Mesothelial cell of epicardium (in vitro differentiated cells): ENCODE results near the gene CTBP1. TPM values are rescaled to one million over a fixed set of nuclear protein-coding genes. Genes with fewer than 3 reads are reported as not detected.

Experiments used
- DNase-seq, 2 experiments: peaks; one replicate each; pipeline ENCODE4 v3.0.0; 2021; ENCODE audit warnings: low spot score in 2 of 2; ENCODE audit not compliant: unreplicated experiment in 2 of 2
- H3K27ac Mint-ChIP-seq: 2 replicates; pipeline ENCODE4 v1.8.0; 2021; ENCODE audit warnings: mixed read lengths
- H3K27me3 Mint-ChIP-seq: 2 replicates; pipeline ENCODE4 v1.8.0; 2021; ENCODE audit warnings: low read depth, mixed read lengths
- H3K36me3 Mint-ChIP-seq: 2 replicates; pipeline ENCODE4 v1.8.0; 2021; ENCODE audit warnings: mixed read lengths
- H3K4me1 Mint-ChIP-seq: 2 replicates; pipeline ENCODE4 v1.8.0; 2021; ENCODE audit warnings: mixed read lengths
- H3K4me3 Mint-ChIP-seq: 2 replicates; pipeline ENCODE4 v1.8.0; 2021; ENCODE audit warnings: mild to moderate bottlenecking, moderate library complexity, mixed read lengths
- H3K9me3 Mint-ChIP-seq: 2 replicates; pipeline ENCODE4 v1.8.0; 2021; ENCODE audit warnings: mixed read lengths
- total RNA-seq: library from RNA; stranded (reverse); gene quantifications from 3 replicates; pipeline ENCODE4 v1.2.1, GENCODE V29; 2021
- TF ChIP-seq, protein P1 (sequence below): fragments of 200-600 bp; sonication (generic); IDR thresholded peaks from one replicate; pipeline ENCODE4 v1.5.0; 2021; ENCODE audit warnings: antibody characterized with exemption; ENCODE audit not compliant: unreplicated experiment

Gene CTBP1
- total RNA-seq, 1 donor from 2014 or later = 194 TPM

DNA sequence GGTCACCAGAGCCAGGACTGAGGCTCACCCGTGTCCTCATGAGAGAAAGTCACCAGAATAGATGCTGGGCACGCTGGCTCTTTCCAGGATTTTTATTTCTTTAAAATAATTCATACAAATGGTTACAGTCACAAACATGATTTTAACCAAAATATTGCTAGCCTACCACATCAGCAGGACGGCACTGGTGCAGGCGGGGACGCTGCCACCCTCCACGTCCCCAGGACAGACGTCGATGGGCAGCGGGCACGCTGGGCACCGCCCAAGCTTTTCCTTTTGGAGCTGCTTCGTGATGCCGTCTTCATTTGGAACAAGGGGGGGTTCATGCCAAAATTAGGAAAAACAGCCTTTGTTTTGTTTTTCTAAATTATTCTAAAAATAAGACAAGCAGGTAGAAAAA, 37.6 kb downstream of the CTBP1 start:
- Mint-ChIP-seq H3K4me1 (peaks cover 4% of the 10 kb centered on the region), H3K36me3 (peaks cover 2% of the 10 kb centered on the region), H3K4me3 (no peak overlapping the region), H3K9me3 (no peaks in the 10 kb centered on the region), H3K27me3 (no peaks in the 10 kb centered on the region), H3K27ac (no peak overlapping the region)
- TF ChIP-seq, protein P1, sequence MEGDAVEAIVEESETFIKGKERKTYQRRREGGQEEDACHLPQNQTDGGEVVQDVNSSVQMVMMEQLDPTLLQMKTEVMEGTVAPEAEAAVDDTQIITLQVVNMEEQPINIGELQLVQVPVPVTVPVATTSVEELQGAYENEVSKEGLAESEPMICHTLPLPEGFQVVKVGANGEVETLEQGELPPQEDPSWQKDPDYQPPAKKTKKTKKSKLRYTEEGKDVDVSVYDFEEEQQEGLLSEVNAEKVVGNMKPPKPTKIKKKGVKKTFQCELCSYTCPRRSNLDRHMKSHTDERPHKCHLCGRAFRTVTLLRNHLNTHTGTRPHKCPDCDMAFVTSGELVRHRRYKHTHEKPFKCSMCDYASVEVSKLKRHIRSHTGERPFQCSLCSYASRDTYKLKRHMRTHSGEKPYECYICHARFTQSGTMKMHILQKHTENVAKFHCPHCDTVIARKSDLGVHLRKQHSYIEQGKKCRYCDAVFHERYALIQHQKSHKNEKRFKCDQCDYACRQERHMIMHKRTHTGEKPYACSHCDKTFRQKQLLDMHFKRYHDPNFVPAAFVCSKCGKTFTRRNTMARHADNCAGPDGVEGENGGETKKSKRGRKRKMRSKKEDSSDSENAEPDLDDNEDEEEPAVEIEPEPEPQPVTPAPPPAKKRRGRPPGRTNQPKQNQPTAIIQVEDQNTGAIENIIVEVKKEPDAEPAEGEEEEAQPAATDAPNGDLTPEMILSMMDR = no peak
- no peak for DNase-seq

DNA sequence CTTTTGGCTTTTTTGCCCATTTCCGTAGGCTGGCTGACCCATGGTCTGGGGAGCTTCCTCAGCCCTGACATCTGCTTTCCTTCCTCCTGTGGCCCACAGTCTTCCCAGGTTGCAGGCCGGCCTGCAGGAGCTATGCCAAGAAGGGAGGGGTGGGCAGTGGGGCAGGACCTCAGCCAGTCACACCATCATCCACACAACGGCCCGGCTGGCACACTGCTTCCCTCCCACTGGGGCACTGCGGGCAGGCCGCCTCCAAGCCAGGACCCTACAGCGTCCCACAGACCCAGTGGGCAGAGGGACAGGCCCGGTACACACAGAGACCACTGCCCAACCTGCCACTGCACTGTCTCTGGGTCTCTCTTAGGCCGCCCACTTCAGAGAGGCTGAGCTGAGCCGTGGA, 38.0 kb downstream of the CTBP1 start:
- H3K27ac Mint-ChIP-seq = no peak overlapping the region
- no peak overlapping the region for H3K4me3 Mint-ChIP-seq
- DNase-seq = no peak
- H3K9me3 Mint-ChIP-seq = no peaks in the 10 kb centered on the region
- no peaks in the 10 kb centered on the region for H3K27me3 Mint-ChIP-seq
- H3K4me1 Mint-ChIP-seq = peaks cover 4% of the 10 kb centered on the region
- TF ChIP-seq, protein P1 = no peak
- peaks cover 2% of the 10 kb centered on the region for H3K36me3 Mint-ChIP-seq

DNA sequence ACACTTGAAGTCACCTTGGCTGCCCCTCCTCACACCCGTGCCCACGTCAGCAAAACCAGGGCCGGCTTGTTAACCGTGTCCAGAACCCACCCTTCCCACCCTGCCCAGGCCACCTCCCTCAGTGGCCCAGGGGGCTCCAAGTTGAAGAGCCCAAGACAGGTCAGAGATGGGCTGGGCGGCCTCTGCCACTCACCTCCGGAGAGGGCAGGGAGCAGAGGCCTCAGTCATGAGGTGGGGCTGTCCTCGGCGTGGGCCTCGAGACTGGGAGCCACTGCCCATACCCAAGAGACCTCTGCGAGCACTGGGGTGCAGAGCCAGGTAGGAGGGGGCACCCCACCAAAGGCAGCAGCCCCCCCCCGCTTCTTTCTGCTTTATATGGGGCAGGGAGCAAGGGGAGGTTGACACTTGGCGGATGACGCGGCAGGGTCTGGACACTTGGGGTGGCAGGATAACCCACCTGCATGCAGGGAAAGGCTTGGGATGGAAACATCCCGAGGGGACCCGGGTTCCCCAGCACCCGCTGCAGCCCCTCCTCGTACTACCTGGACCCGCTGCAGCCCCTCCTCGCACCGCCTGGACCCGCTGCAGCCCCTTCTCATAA, 38.6 kb downstream of the CTBP1 start:
- TF ChIP-seq, protein P1 = no peak
- Mint-ChIP-seq H3K27ac (no peak overlapping the region), H3K4me3 (no peak overlapping the region), H3K27me3 (no peaks in the 10 kb centered on the region), H3K36me3 (peaks cover 2% of the 10 kb centered on the region), H3K4me1 (peaks cover 4% of the 10 kb centered on the region), H3K9me3 (no peaks in the 10 kb centered on the region)
- DNase-seq = no peak

DNA sequence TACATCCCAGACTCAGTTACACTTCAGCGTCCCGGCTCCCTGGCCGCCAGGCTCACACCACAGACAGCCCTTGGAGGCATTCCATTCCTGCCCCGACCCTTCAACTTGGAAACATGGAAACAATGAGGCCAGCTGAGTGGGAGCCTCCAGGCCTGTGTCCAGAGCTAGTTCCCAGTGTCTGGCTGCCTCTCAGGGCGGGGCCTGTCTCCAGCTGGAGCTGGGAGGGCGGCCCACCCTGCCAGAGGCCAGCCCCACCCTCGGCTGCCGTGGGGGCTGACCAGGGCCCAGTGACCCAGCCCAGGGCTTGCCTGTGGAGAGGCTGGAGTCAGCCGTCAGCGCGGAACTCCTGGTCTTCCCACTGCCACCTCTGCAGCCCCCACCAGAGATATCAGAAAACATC, 39.1 kb downstream of the CTBP1 start:
- no peak overlapping the region for H3K4me3 Mint-ChIP-seq
- peaks cover 4% of the 10 kb centered on the region for H3K4me1 Mint-ChIP-seq

DNA sequence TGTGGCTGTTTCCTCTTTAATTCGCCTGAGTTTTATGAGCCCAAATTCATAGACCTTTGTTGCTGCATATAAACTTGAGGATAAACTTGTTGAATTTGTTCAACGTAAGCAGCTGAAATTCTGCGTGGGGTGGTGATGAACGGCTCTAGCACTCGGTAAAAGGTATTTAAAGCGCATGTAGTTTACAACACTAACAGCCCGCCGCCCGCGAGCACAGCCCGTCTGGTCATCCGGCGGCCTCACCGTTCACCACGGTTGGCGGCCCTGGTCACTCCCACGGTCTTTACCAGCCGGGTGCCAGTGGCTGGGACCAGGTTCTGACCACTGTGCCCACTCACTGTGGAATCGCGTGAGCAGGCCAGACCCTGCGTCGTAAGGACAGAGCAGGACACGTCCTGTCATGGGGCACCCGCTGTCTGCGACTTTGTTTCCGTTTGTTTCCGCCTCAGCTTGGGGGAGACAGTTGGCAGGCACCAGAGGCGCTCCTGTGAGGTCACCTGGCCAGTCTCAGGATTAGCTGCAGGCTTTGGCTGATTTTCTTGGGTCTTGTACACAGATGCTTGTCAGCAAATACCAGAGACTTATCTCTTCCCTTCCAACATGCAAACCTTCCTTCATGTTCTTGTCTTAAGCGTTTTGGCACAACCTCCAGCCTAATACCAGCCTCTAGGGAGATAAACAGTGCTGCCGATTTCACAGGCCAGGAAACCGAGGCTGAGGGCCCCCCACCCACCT, 39.8 kb downstream of the CTBP1 start:
- Mint-ChIP-seq H3K9me3 (no peaks in the 10 kb centered on the region), H3K4me1 (peaks cover 6% of the 10 kb centered on the region), H3K27ac (peak overlapping the region; percentile 71), H3K36me3 (peaks cover 2% of the 10 kb centered on the region), H3K4me3 (no peak overlapping the region), H3K27me3 (no peaks in the 10 kb centered on the region)
- DNase-seq = no peak
- TF ChIP-seq, protein P1 = no peak

More for the DNA sequence above, 39.1 kb downstream of the CTBP1 start:
- H3K27ac Mint-ChIP-seq = peak overlapping the region; percentile 82
- no peaks in the 10 kb centered on the region for H3K27me3 Mint-ChIP-seq
- no peak for DNase-seq
- TF ChIP-seq, protein P1 = no peak
- peaks cover 2% of the 10 kb centered on the region for H3K36me3 Mint-ChIP-seq
- no peaks in the 10 kb centered on the region for H3K9me3 Mint-ChIP-seq
